Left lung (tissue), 10 donors: ENCODE data around the gene ZBTB7B. TPM values are rescaled to one million over a fixed set of nuclear protein-coding genes. Genes with fewer than 3 reads are reported as not detected.
A peak's percentile ranks its signal among the peaks of the same experiment; 100 is the strongest.
"Not testable (repeated sequence)": the region's sequence is repeated elsewhere in the genome, so short reads cannot be mapped to it uniquely, and the experiment has no call there.

ENCODE experiments used
- ATAC-seq: fragments of 200-7000 bp; cut with Tn5 transposase; one replicate; pipeline ENCODE4 v1.9.1; 2020; ENCODE audit warnings: moderate library complexity
- DNase-seq, 4 donors: peaks; one replicate each; pipeline ENCODE4 v3.0.0-alpha.2; 2013 to 2020
- H3K27ac ChIP-seq, 2 donors: fragments of 200-600 bp; sonication (generic) in 1 of 2; one replicate each; pipeline versions ENCODE4 v1.5.0 to v1.8.0; 2020 to 2021
- H3K27me3 ChIP-seq, 2 donors: fragments of 200-600 bp; sonication (generic) in 1 of 2; one replicate each; pipeline versions ENCODE4 v1.5.0 to v1.8.0; 2020 to 2021
- H3K36me3 ChIP-seq, 2 donors: fragments of 200-600 bp; sonication (generic) in 1 of 2; one replicate each; pipeline versions ENCODE4 v1.5.0 to v1.8.0; 2020 to 2021
- H3K4me1 ChIP-seq, 2 donors: fragments of 200-600 bp; one replicate each; pipeline ENCODE4 v1.8.0; 2021
- H3K4me3 ChIP-seq, 2 donors: fragments of 200-600 bp; sonication (generic) in 1 of 2; one replicate each; pipeline versions ENCODE4 v1.5.0 to v1.8.0; 2020 to 2021; ENCODE audit warnings: mild to moderate bottlenecking in 1 of 2
- H3K9me3 ChIP-seq, 2 donors: fragments of 200-600 bp; sonication (generic) in 1 of 2; one replicate each; pipeline versions ENCODE4 v1.5.0 to v1.8.0; 2020 to 2021
- CTCF ChIP-seq, 2 donors: fragments of 200-600 bp; sonication (generic) in 1 of 2; IDR thresholded peaks; one replicate each; pipeline versions ENCODE4 v1.5.0 to v1.8.0; 2021; ENCODE audit warnings: antibody characterized with exemption in 2 of 2
- intact Hi-C, 2 donors: fragments of 100-400 bp; cut with DNase I; formaldehyde crosslinking; loops; one replicate each; pipeline versions ENCODE4 v1.11.2 to v1.14.2; 2022
- polyA plus RNA-seq, 6 donors: library from polyadenylated mRNA; unstranded; fragments of 120-200 nt; gene quantifications; one replicate each; pipeline ENCODE4 v1.2.1, GENCODE V29; 2013; ENCODE audit not compliant: insufficient read length in 6 of 6
- total RNA-seq, 2 donors: library from RNA; stranded (reverse); fragmentation: NEBNext Ultra II Directional; extraction: Animal tissue kit (Norgen Biotek cat#: 25700); gene quantifications; one replicate each; pipeline ENCODE4 v1.2.1, GENCODE V29; 2021
- donor health status: DM: no; HTN: yes; CAD: no.
- donor health status: DM: no; HTN: no; CAD: no.

ZBTB7B gene
- total and polyA plus RNA-seq, 8 donors, result 14.4 to 104 (median 19.0) TPM

GRCh38 chr1:154982341-154982740 is 20.3 kb upstream of the ZBTB7B start:
- Histone ChIP-seq H3K4me1 (peaks cover 0 to 33% of the 10 kb centered on the region in 2 donors), H3K27ac (peak overlapping the region in 1 of 2 donors; percentile 71), H3K36me3 (peaks cover 0 to 11% of the 10 kb centered on the region in 2 donors), H3K4me3 (peak overlapping the region; percentile 31 to 59), H3K27me3 (no peaks in the 10 kb centered on the region), H3K9me3 (no peaks in the 10 kb centered on the region)
- intact Hi-C loops, result no loop called here
- DNase-seq, result no peak
- TF ChIP-seq CTCF (IDR thresholded peaks at IDR 0.05), result no peak
- ATAC-seq, result no peak

- H3K9me3 ChIP-seq, result no peaks in the 10 kb centered on the region
- peak; percentile 100 for ATAC-seq
- H3K36me3 ChIP-seq, result peaks cover 0 to 17% of the 10 kb centered on the region in 2 donors
- intact Hi-C loops, result no loop called here
- peak within 1 kb of the TSS; percentile 53 to 59 for H3K4me3 ChIP-seq
- peaks cover 0 to 34% of the 10 kb centered on the region in 2 donors for H3K4me1 ChIP-seq
- no peak for TF ChIP-seq CTCF (IDR thresholded peaks at IDR 0.05)
- peak; percentile 95 to 98 (median 96) for DNase-seq
- peak within 1 kb of the TSS; percentile 59 to 71 for H3K27ac ChIP-seq
- no peaks in the 10 kb centered on the region for H3K27me3 ChIP-seq
Observed at GRCh38 chr1:154982897-154983648, 19.5 kb upstream of the ZBTB7B start, which contains the start of gene FLAD1. FLAD1 (plus strand) TSS chr1:154983344; CDS start chr1:154983695, 351 bp downstream.

GRCh38 chr1:154983776-154984466 is 18.7 kb upstream of the ZBTB7B start:
- Histone ChIP-seq H3K4me1 (peaks cover 0 to 34% of the 10 kb centered on the region in 2 donors), H3K27ac (peak overlapping the region; percentile 59 to 71), H3K4me3 (peak overlapping the region; percentile 53 to 59), H3K36me3 (peaks cover 0 to 22% of the 10 kb centered on the region in 2 donors), H3K9me3 (no peaks in the 10 kb centered on the region), H3K27me3 (no peaks in the 10 kb centered on the region)
- ATAC-seq (no peak), DNase-seq (no peak)
- intact Hi-C loops, result no loop called here
- TF ChIP-seq CTCF (IDR thresholded peaks at IDR 0.05), result no peak

- H3K4me3 ChIP-seq, H3K27ac ChIP-seq, DNase-seq, H3K9me3 ChIP-seq, ATAC-seq, intact Hi-C loops, H3K27me3 ChIP-seq: not testable (repeated sequence)
- peaks cover 0 to 49% of the 10 kb centered on the region in 2 donors for H3K36me3 ChIP-seq
- H3K4me1 ChIP-seq, result peaks cover 0 to 34% of the 10 kb centered on the region in 2 donors
Observed at GRCh38 chr1:154986736-154987135, 15.9 kb upstream of the ZBTB7B start.

GRCh38 chr1:154987326-154987725 is 15.3 kb upstream of the ZBTB7B start:
- H3K9me3 ChIP-seq, result no peaks in the 10 kb centered on the region
- H3K4me1 ChIP-seq, result peaks cover 0 to 30% of the 10 kb centered on the region in 2 donors

More at GRCh38 chr1:154987326-154987725, 15.3 kb upstream of the ZBTB7B start:
- no peak for TF ChIP-seq CTCF (IDR thresholded peaks at IDR 0.05)
- no peak for ATAC-seq
- no peak for DNase-seq
- Histone ChIP-seq H3K27ac (no peak overlapping the region), H3K27me3 (no peaks in the 10 kb centered on the region), H3K36me3 (peaks cover 0 to 51% of the 10 kb centered on the region in 2 donors), H3K4me3 (no peak overlapping the region)
- intact Hi-C loops, result no loop called here
